Activated gamma-delta T cell (primary cell): ENCODE measurements around the gene PARD3B.

Experiments used
- DNase-seq: peaks from one replicate; lab custom pipeline; 2025; lab: John Stamatoyannopoulos, UW

PARD3B gene

GRCh38 chr2:204754898-204755297 lies 209.6 kb downstream of the PARD3B start:
- no peak for DNase-seq

- DNase-seq: no peak
Measured at GRCh38 chr2:204763974-204764703, 218.9 kb downstream of the PARD3B start.

- no peak for DNase-seq
Measured at GRCh38 chr2:204770735-204771134, 225.5 kb downstream of the PARD3B start.

GRCh38 chr2:204771721-204772120 lies 226.4 kb downstream of the PARD3B start:
- DNase-seq: no peak

GRCh38 chr2:204772546-204772945 lies 227.3 kb downstream of the PARD3B start:
- DNase-seq: no peak

GRCh38 chr2:204775766-204776165 lies 230.5 kb downstream of the PARD3B start:
- no peak for DNase-seq

- no peak for DNase-seq
Measured at GRCh38 chr2:204776781-204777559, 231.7 kb downstream of the PARD3B start.

GRCh38 chr2:204779771-204780170 lies 234.5 kb downstream of the PARD3B start:
- DNase-seq: no peak

- no peak for DNase-seq
Measured at GRCh38 chr2:204781941-204782340, 236.7 kb downstream of the PARD3B start.

- no peak for DNase-seq
Measured at GRCh38 chr2:204790076-204790475, 244.8 kb downstream of the PARD3B start.

- DNase-seq: no peak
Measured at GRCh38 chr2:204791230-204791629, 246.0 kb downstream of the PARD3B start.

- DNase-seq: no peak
Measured at GRCh38 chr2:204794624-204795023, 249.3 kb downstream of the PARD3B start.

- no peak for DNase-seq
Measured at GRCh38 chr2:204795156-204795555, 249.9 kb downstream of the PARD3B start.

GRCh38 chr2:204796581-204796980 lies 251.3 kb downstream of the PARD3B start:
- no peak for DNase-seq

- no peak for DNase-seq
Measured at GRCh38 chr2:204799791-204800190, 254.5 kb downstream of the PARD3B start.

GRCh38 chr2:204808494-204808893 lies 263.2 kb downstream of the PARD3B start:
- no peak for DNase-seq

- no peak for DNase-seq
Measured at GRCh38 chr2:204824751-204825453, 279.6 kb downstream of the PARD3B start.

GRCh38 chr2:204825681-204826080 lies 280.4 kb downstream of the PARD3B start:
- no peak for DNase-seq

GRCh38 chr2:204827701-204828590 lies 282.7 kb downstream of the PARD3B start:
- no peak for DNase-seq

GRCh38 chr2:204834716-204835384 lies 289.6 kb downstream of the PARD3B start:
- DNase-seq: no peak

- DNase-seq: no peak
Measured at GRCh38 chr2:204835786-204836185, 290.5 kb downstream of the PARD3B start.
